Trophoblast cell (in vitro differentiated cells and primary cell): ENCODE data around the gene ZNF423.

Source experiments
- DNase-seq, 2 donors: peaks; one replicate each; pipeline ENCODE4 v3.0.0-alpha.2; 2016
- H2AFZ ChIP-seq: 2 replicates; pipeline ENCODE4 v1.6.1; 2013; ENCODE audit warnings: low read length, moderate library complexity, mild to moderate bottlenecking; ENCODE audit not compliant: insufficient read depth, poor library complexity
- H2AK5ac ChIP-seq: 2 replicates; pipeline ENCODE4 v1.6.1; 2013; ENCODE audit warnings: mild to moderate bottlenecking, low read length
- H2BK120ac ChIP-seq: 2 replicates; pipeline ENCODE4 v1.6.1; 2013; ENCODE audit warnings: low read length, mild to moderate bottlenecking, moderate library complexity; ENCODE audit not compliant: insufficient read depth, poor library complexity
- H2BK12ac ChIP-seq: 2 replicates; pipeline ENCODE4 v1.6.1; 2013; ENCODE audit warnings: mild to moderate bottlenecking, low read length, moderate library complexity
- H2BK5ac ChIP-seq: 2 replicates; pipeline ENCODE4 v1.6.1; 2013; ENCODE audit warnings: low read length, low read depth, moderate library complexity, mild to moderate bottlenecking; ENCODE audit not compliant: poor library complexity
- H3K14ac ChIP-seq: 2 replicates; pipeline ENCODE4 v1.6.1; 2013; ENCODE audit warnings: mild to moderate bottlenecking, low read length
- H3K18ac ChIP-seq: 2 replicates; pipeline ENCODE4 v1.6.1; 2013; ENCODE audit warnings: mild to moderate bottlenecking, low read length
- H3K23ac ChIP-seq: 2 replicates; pipeline ENCODE4 v1.6.1; 2013; ENCODE audit warnings: low read length
- H3K27ac ChIP-seq: 2 replicates; pipeline ENCODE4 v1.5.1; 2013; ENCODE audit warnings: low read depth, mild to moderate bottlenecking, inconsistent platforms, low read length, moderate library complexity
- H3K27me3 ChIP-seq: 2 replicates; pipeline ENCODE4 v1.6.1; 2013; ENCODE audit warnings: inconsistent platforms, mild to moderate bottlenecking, low read length, moderate library complexity; ENCODE audit not compliant: insufficient read depth
- H3K36me3 ChIP-seq, 2 experiments: 1 replicate in 1 of 2; 2 replicates in 1 of 2; pipeline ENCODE4 v1.6.1; 2013; ENCODE audit warnings: low read length in 2 of 2, mild to moderate bottlenecking in 2 of 2, moderate library complexity in 1 of 2; ENCODE audit not compliant: insufficient read depth in 2 of 2, control insufficient read depth in 1 of 2
- H3K4ac ChIP-seq: 2 replicates; pipeline ENCODE4 v1.6.1; 2013; ENCODE audit warnings: low read depth, mild to moderate bottlenecking, low read length, moderate library complexity
- H3K4me1 ChIP-seq, 2 experiments: 1 replicate in 1 of 2; 2 replicates in 1 of 2; pipeline ENCODE4 v1.6.1; 2013; ENCODE audit warnings: low read length in 2 of 2, mild to moderate bottlenecking in 2 of 2, moderate library complexity in 1 of 2; ENCODE audit not compliant: insufficient read depth in 2 of 2, control insufficient read depth in 1 of 2
- H3K4me2 ChIP-seq: 2 replicates; pipeline ENCODE4 v1.6.1; 2013; ENCODE audit warnings: inconsistent platforms, mild to moderate bottlenecking, low read length, moderate library complexity
- H3K4me3 ChIP-seq: 2 replicates; pipeline ENCODE4 v1.5.1; 2013; ENCODE audit warnings: mild to moderate bottlenecking, low read depth, low read length, inconsistent platforms
- H3K79me1 ChIP-seq: one replicate; pipeline ENCODE4 v1.6.1; 2013; ENCODE audit warnings: low read length
- H3K79me2 ChIP-seq: 2 replicates; pipeline ENCODE4 v1.6.1; 2013; ENCODE audit warnings: low read length, mild to moderate bottlenecking; ENCODE audit not compliant: control insufficient read depth, insufficient read depth, poor library complexity
- H3K9ac ChIP-seq: 2 replicates; pipeline ENCODE4 v1.6.1; 2013; ENCODE audit warnings: mild to moderate bottlenecking, low read length
- H3K9me3 ChIP-seq: 2 replicates; pipeline ENCODE4 v1.6.1; 2013; ENCODE audit warnings: low read depth, mild to moderate bottlenecking, control low read depth, inconsistent platforms, low read length; ENCODE audit not compliant: insufficient read depth
- H4K12ac ChIP-seq: 2 replicates; pipeline ENCODE4 v1.6.1; 2013; ENCODE audit warnings: low read depth, mild to moderate bottlenecking, low read length, moderate library complexity
- H4K8ac ChIP-seq: 2 replicates; pipeline ENCODE4 v1.6.1; 2013; ENCODE audit warnings: low read depth, mild to moderate bottlenecking, low read length, moderate library complexity
- H4K91ac ChIP-seq: one replicate; pipeline ENCODE4 v1.6.1; 2013; ENCODE audit warnings: low read depth, mild to moderate bottlenecking, low read length, moderate library complexity
- WGBS: extraction: QIAGEN DNeasy Blood & Tissue Kit; methylation state at CpG from one replicate; pipeline ENCODE4 v1.1.7; 2013; ENCODE audit warnings: missing lambda C conversion rate; ENCODE audit not compliant: insufficient read length, insufficient coverage; ENCODE audit errors: extremely low coverage; 5-methylcytosine and 5-hydroxymethylcytosine counted together

ZNF423 gene

GRCh38 chr16:49519741-49520140, 336.2 kb downstream of the ZNF423 start:
- H4K91ac ChIP-seq: no peak overlapping the region
- WGBS: no CpG with 5 or more reads among the region's 4 CpGs

DNA sequence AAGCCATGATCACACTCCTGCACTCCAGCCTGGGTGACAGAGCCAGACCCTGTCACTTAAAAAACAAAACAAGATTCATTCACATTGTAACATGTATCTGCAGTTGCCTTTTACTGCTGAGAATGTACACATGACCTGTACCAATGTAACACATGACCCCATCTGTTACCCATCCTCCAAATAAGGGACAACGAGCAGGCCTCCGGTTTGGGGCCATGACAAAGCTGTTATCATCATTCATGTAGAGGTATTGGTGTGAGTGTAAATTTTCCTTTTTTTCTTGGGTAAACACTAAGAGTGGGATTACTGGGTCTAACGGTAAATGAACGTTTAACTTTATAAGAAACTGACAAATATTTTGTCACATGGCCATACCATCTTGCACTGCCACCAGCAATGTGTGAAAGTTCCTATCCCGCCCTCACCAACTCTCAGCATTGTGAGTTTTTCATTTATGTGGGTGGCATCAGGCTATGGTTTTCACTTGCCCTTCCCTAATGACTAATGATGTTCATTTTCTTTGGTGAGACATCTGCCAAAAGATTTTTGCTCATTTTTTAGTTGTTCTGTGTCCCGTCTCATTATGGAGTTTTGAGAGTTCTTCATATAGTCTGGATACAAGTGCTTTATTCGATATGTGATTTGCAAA, 336.8 kb downstream of the ZNF423 start:
- no peaks in the 10 kb centered on the region for H3K27me3 ChIP-seq
- no peak overlapping the region for H3K23ac ChIP-seq
- H3K4me2 ChIP-seq: no peak overlapping the region
- no peak overlapping the region for H2AK5ac ChIP-seq
- H2BK12ac ChIP-seq: no peak overlapping the region
- no peak overlapping the region for H3K9ac ChIP-seq
- H3K79me1 ChIP-seq: no peaks in the 10 kb centered on the region
- no peak overlapping the region for H4K8ac ChIP-seq
- no peak overlapping the region for H3K18ac ChIP-seq
- peaks cover 2 to 18% of the 10 kb centered on the region in 2 experiments for H3K36me3 ChIP-seq
- H2BK120ac ChIP-seq: no peak overlapping the region
- no peak for DNase-seq
- no peaks in the 10 kb centered on the region for H3K79me2 ChIP-seq
- no peaks in the 10 kb centered on the region for H3K4me1 ChIP-seq
- WGBS: no CpG with 5 or more reads among the region's 7 CpGs
- no peak overlapping the region for H4K91ac ChIP-seq
- H3K14ac ChIP-seq: no peak overlapping the region
- no peak overlapping the region for H2AFZ ChIP-seq
- H3K4ac ChIP-seq: no peak overlapping the region
- H2BK5ac ChIP-seq: no peak overlapping the region
- H3K9me3 ChIP-seq: no peaks in the 10 kb centered on the region
- H4K12ac ChIP-seq: no peak overlapping the region
- no peak overlapping the region for H3K4me3 ChIP-seq
- H3K27ac ChIP-seq: no peak overlapping the region

More at GRCh38 chr16:49519741-49520140, 336.2 kb downstream of the ZNF423 start:
- H3K79me1 ChIP-seq: no peaks in the 10 kb centered on the region
- no peak overlapping the region for H3K4ac ChIP-seq
- H4K12ac ChIP-seq: no peak overlapping the region
- no peak overlapping the region for H2AFZ ChIP-seq
- H4K8ac ChIP-seq: no peak overlapping the region
- no peak overlapping the region for H2BK120ac ChIP-seq
- no peaks in the 10 kb centered on the region for H3K4me1 ChIP-seq
- peaks cover 2 to 16% of the 10 kb centered on the region in 2 experiments for H3K36me3 ChIP-seq
- DNase-seq: no peak
- no peak overlapping the region for H2BK12ac ChIP-seq
- H3K9ac ChIP-seq: no peak overlapping the region
- no peaks in the 10 kb centered on the region for H3K9me3 ChIP-seq
- no peaks in the 10 kb centered on the region for H3K27me3 ChIP-seq
- H3K79me2 ChIP-seq: no peaks in the 10 kb centered on the region
- H3K4me2 ChIP-seq: no peak overlapping the region
- peak overlapping the region; percentile 29 for H3K23ac ChIP-seq
- H2AK5ac ChIP-seq: no peak overlapping the region
- H3K18ac ChIP-seq: no peak overlapping the region
- no peak overlapping the region for H3K4me3 ChIP-seq
- H3K27ac ChIP-seq: no peak overlapping the region
- no peak overlapping the region for H3K14ac ChIP-seq
- no peak overlapping the region for H2BK5ac ChIP-seq

- Histone ChIP-seq H2AK5ac (no peak overlapping the region), H3K27me3 (no peaks in the 10 kb centered on the region), H3K23ac (no peak overlapping the region), H3K79me2 (no peaks in the 10 kb centered on the region), H3K9me3 (no peaks in the 10 kb centered on the region), H3K18ac (no peak overlapping the region), H2BK12ac (no peak overlapping the region), H3K4me1 (no peaks in the 10 kb centered on the region), H4K91ac (no peak overlapping the region), H3K9ac (no peak overlapping the region), H4K8ac (no peak overlapping the region), H3K4ac (no peak overlapping the region), H3K27ac (no peak overlapping the region), H3K4me3 (no peak overlapping the region), H4K12ac (no peak overlapping the region), H3K14ac (no peak overlapping the region), H3K36me3 (peaks cover 0 to 5% of the 10 kb centered on the region in 2 experiments), H2BK5ac (no peak overlapping the region), H2BK120ac (no peak overlapping the region), H3K4me2 (no peak overlapping the region), H3K79me1 (no peaks in the 10 kb centered on the region), H2AFZ (no peak overlapping the region)
- DNase-seq: peak in 1 of 2 donors; percentile 7
- no CpG with 5 or more reads among the region's 8 CpGs for WGBS
These were observed 339.4 kb downstream of the ZNF423 start for GRCh38 chr16:49516382-49517036.

GRCh38 chr16:49515861-49516260, 340.1 kb downstream of the ZNF423 start:
- H3K27ac ChIP-seq: no peak overlapping the region
- H3K14ac ChIP-seq: no peak overlapping the region
- H4K91ac ChIP-seq: no peak overlapping the region
- H3K9ac ChIP-seq: no peak overlapping the region
- H3K4me2 ChIP-seq: no peak overlapping the region
- H3K23ac ChIP-seq: no peak overlapping the region
- no peak for DNase-seq
- H3K4me1 ChIP-seq: no peaks in the 10 kb centered on the region
- no peak overlapping the region for H2AFZ ChIP-seq
- no peak overlapping the region for H4K12ac ChIP-seq
- H3K27me3 ChIP-seq: no peaks in the 10 kb centered on the region
- no peak overlapping the region for H3K4me3 ChIP-seq
- H3K18ac ChIP-seq: no peak overlapping the region
- H4K8ac ChIP-seq: no peak overlapping the region
- H2BK120ac ChIP-seq: no peak overlapping the region
- peaks cover 0 to 5% of the 10 kb centered on the region in 2 experiments for H3K36me3 ChIP-seq
- H2BK5ac ChIP-seq: no peak overlapping the region
- no peak overlapping the region for H3K4ac ChIP-seq
- H3K79me2 ChIP-seq: no peaks in the 10 kb centered on the region
- H3K79me1 ChIP-seq: no peaks in the 10 kb centered on the region
- WGBS: no CpG with 5 or more reads among the region's 12 CpGs
- no peak overlapping the region for H2BK12ac ChIP-seq
- no peak overlapping the region for H2AK5ac ChIP-seq
- H3K9me3 ChIP-seq: no peaks in the 10 kb centered on the region
